Measurements from ENCODE around the gene KANSL3.

- TF ChIP-seq NFRKB (IDR thresholded peaks at IDR 0.05) (no peak), SUZ12 (IDR thresholded peaks at IDR 0.05) (no peak), FOXM1 (IDR thresholded peaks at IDR 0.05; ENCODE audit: borderline replicate concordance) (no peak), TARDBP (IDR thresholded peaks at IDR 0.05) (no peak), SP1 (IDR thresholded peaks at IDR 0.05) (no peak), FOXA1 (IDR thresholded peaks at IDR 0.05) (no peak), ZNF384 (IDR thresholded peaks at IDR 0.05) (no peak), ELF4 (IDR thresholded peaks at IDR 0.05) (no peak), FOXK2 (IDR thresholded peaks at IDR 0.05) (no peak)
These were observed 13.7 kb upstream of the KANSL3 start for GRCh38 chr2:96651793-96652192.

Data from HEK293T (cell line).